ENCODE measurements around the gene CCNT2.
"Not testable (repeated sequence)": the region's sequence is repeated elsewhere in the genome, so short reads cannot be mapped to it uniquely, and the experiment has no call there.

CCNT2 gene

GRCh38 chr2:134976074-134976702 is 57.6 kb downstream of the CCNT2 start:
- DNase-seq: no peak

- not testable (repeated sequence) for DNase-seq
These were observed 58.5 kb downstream of the CCNT2 start for GRCh38 chr2:134977104-134977503.

GRCh38 chr2:134979221-134979620 is 60.6 kb downstream of the CCNT2 start:
- DNase-seq: no peak

- DNase-seq: no peak
These were observed 62.0 kb downstream of the CCNT2 start for GRCh38 chr2:134980639-134981038.

- DNase-seq: no peak
These were observed 64.0 kb downstream of the CCNT2 start for GRCh38 chr2:134982603-134983002.

- DNase-seq: no peak
These were observed 66.4 kb downstream of the CCNT2 start for GRCh38 chr2:134985061-134985460.

- DNase-seq: peak; percentile 21
These were observed 70.5 kb downstream of the CCNT2 start for GRCh38 chr2:134988994-134989605.

- DNase-seq: no peak
These were observed 80.9 kb downstream of the CCNT2 start for GRCh38 chr2:134999521-134999920.

- no peak for DNase-seq
These were observed 84.2 kb downstream of the CCNT2 start for GRCh38 chr2:135002836-135003235.

GRCh38 chr2:135004005-135004746 is 85.6 kb downstream of the CCNT2 start:
- no peak for DNase-seq

GRCh38 chr2:135005753-135006152 is 87.1 kb downstream of the CCNT2 start:
- DNase-seq: no peak

All from NCI-H2081 treated with DMSO at 0.1 percent for 48 hours (cell line).